Measurements from ENCODE around the gene ARHGEF6. TPM values are rescaled to one million over a fixed set of nuclear protein-coding genes. Genes with fewer than 3 reads are reported as not detected.

The ARHGEF6 gene
- total RNA-seq, 1 experiment from 2014 or later: 5.1 TPM

- TF ChIP-seq ESRRA (CRISPR knock-in tag; IDR thresholded peaks at IDR 0.05; ENCODE audit: borderline replicate concordance) (no peak), MLX (CRISPR knock-in tag; IDR thresholded peaks at IDR 0.05) (no peak), E2F5 (CRISPR knock-in tag; IDR thresholded peaks at IDR 0.05) (no peak), AFF4 (CRISPR knock-in tag; IDR thresholded peaks at IDR 0.05; ENCODE audit: borderline replicate concordance) (no peak), ZNF138 (CRISPR knock-in tag; conservative IDR thresholded peaks at IDR 0.05) (no peak), CREB1 (CRISPR knock-in tag; IDR thresholded peaks at IDR 0.05) (no peak)
These were observed 158.2 kb downstream of the ARHGEF6 start (continued) for GRCh38 chrX:136622568-136622967.

- Mint-ChIP-seq H3K4me3 (no peak overlapping the region), H3K36me3 (no peaks in the 10 kb centered on the region), H3K4me1 (no peaks in the 10 kb centered on the region), H3K27me3 (ENCODE audit: low read depth) (no peaks in the 10 kb centered on the region), H3K9me3 (no peaks in the 10 kb centered on the region), H3K27ac (no peak overlapping the region)
- ChIA-PET CTCF (no interaction called here), POLR2A (no interaction called here)
- ATAC-seq (no peak), DNase-seq (ENCODE audit: low spot score) (no peak)
- TF ChIP-seq ZBTB43 (CRISPR knock-in tag; IDR thresholded peaks at IDR 0.05) (no peak), CBFB (CRISPR knock-in tag; IDR thresholded peaks at IDR 0.05; ENCODE audit: low read depth) (no peak), ESRRA (CRISPR knock-in tag; IDR thresholded peaks at IDR 0.05; ENCODE audit: borderline replicate concordance) (no peak), NFATC4 (CRISPR knock-in tag; IDR thresholded peaks at IDR 0.05) (no peak), ZNF232 (CRISPR knock-in tag; IDR thresholded peaks at IDR 0.05) (no peak), CTCF (IDR thresholded peaks at IDR 0.05) (no peak)
These were observed 160.0 kb downstream of the ARHGEF6 start for GRCh38 chrX:136620780-136621179.

GRCh38 chrX:136619899-136620505 lies 160.7 kb downstream of the ARHGEF6 start:
- no peak for TF ChIP-seq ZMAT4 (CRISPR knock-in tag; IDR thresholded peaks at IDR 0.05)
- TF ChIP-seq NFE2L1 (CRISPR knock-in tag; IDR thresholded peaks at IDR 0.05): no peak
- TF ChIP-seq ZNF263 (CRISPR knock-in tag; IDR thresholded peaks at IDR 0.05; ENCODE audit: low read depth): no peak
- TF ChIP-seq ATF3 (CRISPR knock-in tag; conservative IDR thresholded peaks at IDR 0.05): no peak
- no peak for TF ChIP-seq ZBTB43 (CRISPR knock-in tag; IDR thresholded peaks at IDR 0.05)
- no peak for TF ChIP-seq MYBL2 (CRISPR knock-in tag; IDR thresholded peaks at IDR 0.05)
- no peak for TF ChIP-seq CREB1 (CRISPR knock-in tag; IDR thresholded peaks at IDR 0.05)
- TF ChIP-seq SMAD3 (CRISPR knock-in tag; IDR thresholded peaks at IDR 0.05; ENCODE audit: borderline replicate concordance): no peak
- TF ChIP-seq IRF2 (CRISPR knock-in tag; IDR thresholded peaks at IDR 0.05; ENCODE audit: borderline replicate concordance, low read depth): no peak
- no peak overlapping the region for H3K4me3 Mint-ChIP-seq
- no peaks in the 10 kb centered on the region for H3K27me3 Mint-ChIP-seq (ENCODE audit: low read depth)
- H3K4me1 Mint-ChIP-seq: no peaks in the 10 kb centered on the region
- DNase-seq (ENCODE audit: low spot score) (no peak), ATAC-seq (no peak)
- POLR2A ChIA-PET: no interaction called here
- H3K9me3 Mint-ChIP-seq: no peaks in the 10 kb centered on the region
- no peak overlapping the region for H3K27ac Mint-ChIP-seq
- H3K36me3 Mint-ChIP-seq: no peaks in the 10 kb centered on the region
- CTCF ChIA-PET: no interaction called here

Measured in WTC11 (cell line).